ENCODE measurements around the gene PAFAH1B2.
"Not testable (repeated sequence)": the region's sequence is repeated elsewhere in the genome, so short reads cannot be mapped to it uniquely, and the experiment has no call there.

The PAFAH1B2 gene

DNA sequence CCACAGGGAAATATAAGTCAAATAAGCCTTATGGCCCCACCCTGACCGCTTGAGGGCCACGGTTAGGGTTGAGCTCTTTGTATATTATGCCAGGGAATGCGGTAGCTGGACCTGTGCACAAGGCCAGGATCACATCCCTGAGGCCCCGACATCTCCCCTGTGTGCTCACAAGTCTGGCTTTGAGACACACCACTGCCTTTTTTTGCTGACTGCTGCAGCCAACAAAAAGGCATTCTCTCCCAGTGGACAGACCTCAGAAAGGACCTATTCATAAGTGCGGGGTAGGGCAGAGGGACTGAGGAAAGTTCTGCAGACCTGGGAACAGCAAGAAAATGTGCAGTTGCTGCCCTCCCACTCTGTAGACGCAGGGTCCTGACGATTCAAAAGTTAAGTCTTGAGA is 31.0 kb downstream of the PAFAH1B2 start:
- DNase-seq, result no peak

DNA sequence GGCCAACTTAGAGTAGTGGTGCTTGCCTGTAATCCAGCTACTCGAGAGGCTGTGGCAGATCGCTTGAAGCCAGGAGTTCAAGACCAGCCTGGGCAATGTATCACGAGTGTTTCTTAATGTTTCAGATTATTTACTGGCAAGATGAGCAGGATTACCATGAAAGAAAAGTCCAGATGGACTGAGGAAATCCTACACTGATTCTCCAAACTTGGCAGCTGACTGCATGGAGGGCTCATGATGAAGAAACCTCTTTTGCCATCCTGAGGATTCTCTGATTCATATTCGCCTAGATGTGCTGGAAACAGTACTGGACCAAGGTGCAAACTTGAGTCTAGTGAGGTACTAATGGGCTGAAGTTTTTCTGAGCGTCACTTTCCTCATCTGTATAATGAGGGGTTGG is 31.7 kb downstream of the PAFAH1B2 start:
- no peak for DNase-seq

DNA sequence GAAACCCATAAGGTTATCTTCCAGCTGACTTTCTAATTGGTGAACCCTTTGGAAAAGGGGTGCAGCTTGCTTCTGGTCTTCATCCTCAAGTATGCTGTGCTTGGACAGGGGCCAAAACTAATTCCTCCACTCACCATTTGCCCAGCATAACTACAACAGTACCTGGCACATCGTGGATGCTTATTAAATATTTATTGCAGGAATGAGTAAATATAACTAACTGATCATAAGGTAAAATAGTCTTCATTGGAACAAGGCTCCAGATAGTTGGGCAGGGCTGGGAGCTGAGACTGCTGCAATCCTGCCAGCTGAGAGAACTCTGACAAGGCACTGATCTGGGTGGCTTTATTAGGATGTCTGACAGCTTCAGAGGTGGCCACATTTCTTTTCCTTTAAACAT is 32.1 kb downstream of the PAFAH1B2 start:
- DNase-seq, result no peak

GRCh38 chr11:117177534-117178209 is 33.6 kb downstream of the PAFAH1B2 start:
- no peak for DNase-seq

GRCh38 chr11:117178210-117179034 is 34.3 kb downstream of the PAFAH1B2 start, which contains the start of gene SIDT2:
Gene SIDT2 (plus strand): TSS chr11:117178743. CDS start chr11:117179264, 521 bp downstream.
- DNase-seq, result peak; percentile 88

DNA sequence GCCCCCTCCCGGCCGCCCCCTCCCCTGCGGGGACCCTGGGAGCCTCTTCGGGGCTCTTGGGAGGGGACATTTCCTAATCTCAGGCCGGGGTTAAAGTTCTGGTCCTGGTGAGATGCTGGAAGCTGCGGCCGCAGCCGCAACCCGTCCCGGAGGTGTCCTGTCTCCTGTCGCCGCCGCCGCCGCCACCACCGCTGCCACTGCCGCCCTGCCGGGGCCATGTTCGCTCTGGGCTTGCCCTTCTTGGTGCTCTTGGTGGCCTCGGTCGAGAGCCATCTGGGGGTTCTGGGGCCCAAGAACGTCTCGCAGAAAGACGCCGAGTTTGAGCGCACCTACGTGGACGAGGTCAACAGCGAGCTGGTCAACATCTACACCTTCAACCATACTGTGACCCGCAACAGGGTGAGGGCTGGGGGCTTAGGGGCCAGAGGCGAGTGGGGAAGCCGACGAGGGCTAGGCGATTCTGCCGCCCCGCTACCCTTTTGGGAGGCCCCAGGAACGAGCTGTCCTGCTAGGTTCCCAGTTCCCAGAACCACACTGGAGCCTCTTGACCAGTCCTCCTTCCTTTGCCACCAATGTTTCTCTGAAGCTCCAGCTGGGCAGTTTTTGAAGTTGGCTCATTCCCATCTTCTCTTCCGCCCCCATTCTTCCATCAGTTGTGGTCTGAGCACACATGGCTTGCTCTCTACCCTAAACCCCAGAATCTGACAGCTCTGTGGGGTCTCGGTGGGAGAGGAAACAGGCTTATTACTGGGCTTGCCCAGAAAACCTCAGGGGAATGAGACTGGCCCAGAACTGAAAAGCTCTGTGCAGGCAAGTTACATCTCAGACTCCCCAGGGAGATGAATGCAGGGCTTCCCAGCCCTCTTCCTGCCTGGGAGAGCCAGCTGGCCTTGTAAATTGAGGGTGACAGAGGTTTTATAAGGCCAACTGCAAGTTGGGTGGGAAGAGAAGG is 35.2 kb downstream of the PAFAH1B2 start:
- DNase-seq, result peak; percentile 48

GRCh38 chr11:117180020-117180419 is 35.9 kb downstream of the PAFAH1B2 start:
- no peak for DNase-seq

GRCh38 chr11:117180661-117181585 is 36.8 kb downstream of the PAFAH1B2 start:
- peak; percentile 65 for DNase-seq

DNA sequence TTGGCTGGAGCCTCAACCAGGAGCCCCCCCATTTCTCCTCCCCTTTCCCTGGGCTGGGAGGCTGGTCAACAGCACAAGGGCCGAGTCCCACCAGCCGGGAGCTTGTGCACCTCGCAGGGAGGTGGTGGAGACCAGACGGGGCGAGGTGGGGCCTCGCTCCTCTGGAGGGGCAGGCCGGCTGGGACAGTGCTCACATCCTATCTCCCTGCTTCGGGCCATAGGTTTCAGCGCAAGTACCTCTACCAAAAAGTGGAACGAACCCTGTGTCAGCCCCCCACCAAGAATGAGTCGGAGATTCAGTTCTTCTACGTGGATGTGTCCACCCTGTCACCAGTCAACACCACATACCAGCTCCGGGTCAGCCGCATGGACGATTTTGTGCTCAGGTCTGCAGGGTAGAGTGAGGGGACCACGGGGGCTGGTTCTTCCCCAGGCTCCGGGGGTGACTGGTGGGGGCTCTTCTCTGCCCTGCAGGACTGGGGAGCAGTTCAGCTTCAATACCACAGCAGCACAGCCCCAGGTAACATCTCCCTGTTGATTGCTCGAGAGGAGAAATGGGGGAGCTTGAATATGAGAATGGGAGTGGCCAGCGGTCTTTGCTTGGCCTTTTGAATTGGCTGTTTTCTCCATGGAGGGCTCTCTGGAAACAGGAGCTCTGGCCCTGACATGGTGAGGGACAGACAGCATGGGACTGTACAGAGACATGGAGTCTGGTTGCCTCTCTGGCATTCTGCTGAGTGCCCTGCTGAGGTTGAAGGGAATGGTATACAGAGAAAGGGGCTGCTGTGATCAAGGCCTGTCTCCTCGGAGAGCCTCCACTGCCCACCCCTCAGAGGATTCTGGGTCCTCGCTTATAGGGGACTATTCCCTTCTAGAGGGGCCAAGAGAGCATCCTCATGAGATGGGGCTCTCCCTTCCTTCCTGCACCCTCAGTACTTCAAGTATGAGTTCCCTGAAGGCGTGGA is 37.8 kb downstream of the PAFAH1B2 start:
- DNase-seq, result no peak

- no peak for DNase-seq
Measured at GRCh38 chr11:117182551-117182935, 38.5 kb downstream of the PAFAH1B2 start.

GRCh38 chr11:117183178-117183577 is 39.1 kb downstream of the PAFAH1B2 start:
- not testable (repeated sequence) for DNase-seq

GRCh38 chr11:117183724-117184349 is 39.8 kb downstream of the PAFAH1B2 start:
- DNase-seq, result no peak

DNA sequence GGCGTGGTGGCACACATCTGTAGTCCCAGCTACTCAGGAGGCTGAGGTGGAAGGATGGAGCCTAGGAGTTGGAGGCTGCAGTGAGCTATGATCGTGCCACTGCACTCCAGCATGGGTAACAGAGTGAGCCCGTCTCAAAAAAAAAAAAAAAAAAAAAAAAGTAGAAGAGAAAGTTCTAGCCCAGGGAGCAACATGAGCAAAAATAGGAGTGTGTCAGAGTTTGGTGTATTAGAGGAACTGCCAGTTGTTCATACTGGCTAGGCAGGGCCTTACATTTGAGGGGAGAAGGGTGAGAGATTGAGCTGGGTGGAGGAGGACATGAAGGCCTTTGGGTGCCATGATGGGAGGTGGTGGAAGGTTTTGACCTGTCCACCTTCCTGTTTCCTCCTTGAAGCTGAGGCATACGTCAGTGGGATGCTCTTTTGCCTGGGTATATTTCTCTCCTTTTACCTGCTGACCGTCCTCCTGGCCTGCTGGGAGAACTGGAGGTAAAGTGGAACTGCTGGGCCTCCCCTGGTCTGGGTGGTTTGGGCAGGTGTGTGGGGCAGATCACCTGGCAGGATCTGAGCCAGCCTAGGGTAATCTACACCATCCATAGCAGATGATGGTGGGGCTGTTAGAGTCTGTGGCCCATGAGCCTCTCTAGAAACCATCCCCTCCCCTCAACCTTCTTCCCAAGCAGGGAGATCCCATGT is 41.8 kb downstream of the PAFAH1B2 start:
- DNase-seq, result no peak

GRCh38 chr11:117186431-117186761 is 42.3 kb downstream of the PAFAH1B2 start:
- no peak for DNase-seq

DNA sequence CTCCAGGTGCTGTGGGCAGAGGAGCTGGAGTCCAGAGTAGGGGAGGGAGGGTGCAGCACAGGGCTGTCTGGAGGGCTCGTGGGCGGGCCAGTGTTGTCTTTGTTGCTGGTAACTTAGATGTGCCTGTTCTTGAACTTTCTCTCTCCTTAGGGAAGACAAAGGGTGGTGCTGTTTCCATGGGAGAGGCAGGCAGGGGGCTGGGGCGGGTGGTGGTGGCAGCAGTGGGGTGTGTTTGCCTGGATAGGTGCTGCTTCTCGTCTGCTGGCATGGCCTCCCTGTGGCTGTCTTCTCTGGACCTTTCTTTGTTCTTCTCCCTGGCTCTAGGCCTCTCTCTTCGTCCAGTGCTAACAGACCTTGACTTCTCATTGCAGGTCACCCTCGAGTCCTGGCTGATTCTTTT is 42.9 kb downstream of the PAFAH1B2 start:
- DNase-seq, result no peak

DNA sequence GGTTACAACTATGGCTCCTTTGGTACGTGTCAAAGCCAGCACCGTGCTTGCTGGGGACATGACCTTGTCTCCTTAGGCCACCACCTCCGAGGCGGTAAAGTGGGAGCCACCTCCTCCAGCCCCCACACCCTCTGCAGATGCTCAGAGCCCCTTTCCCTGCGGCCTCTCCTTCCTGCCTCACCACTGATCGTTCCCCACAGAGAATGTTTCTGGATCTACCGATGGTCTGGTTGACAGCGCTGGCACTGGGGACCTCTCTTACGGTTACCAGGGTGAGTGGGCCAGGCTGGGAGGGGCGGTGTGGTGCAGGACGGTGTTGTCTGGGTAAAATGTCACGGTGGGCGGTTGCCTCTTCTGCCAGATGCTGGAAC is 43.3 kb downstream of the PAFAH1B2 start:
- no peak for DNase-seq

GRCh38 chr11:117187799-117188481 is 43.9 kb downstream of the PAFAH1B2 start:
- DNase-seq, result no peak

DNA sequence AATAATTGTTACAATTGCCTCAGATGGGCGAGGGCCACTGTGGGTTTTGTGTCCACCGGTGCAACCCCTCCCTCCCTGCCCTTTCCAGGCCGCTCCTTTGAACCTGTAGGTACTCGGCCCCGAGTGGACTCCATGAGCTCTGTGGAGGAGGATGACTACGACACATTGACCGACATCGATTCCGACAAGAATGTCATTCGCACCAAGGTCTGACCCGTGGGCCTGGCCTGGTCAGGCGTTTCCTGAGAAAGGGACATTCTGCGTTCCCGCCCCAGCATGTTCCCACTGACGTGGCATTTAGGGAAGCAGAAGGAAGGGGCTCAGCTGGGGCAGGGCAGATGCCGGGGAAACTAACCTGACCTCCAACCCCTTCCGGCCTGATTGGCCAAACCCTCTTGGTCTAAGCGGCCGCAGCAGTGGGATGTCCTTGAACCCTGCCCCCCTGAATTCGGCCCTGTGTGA is 44.6 kb downstream of the PAFAH1B2 start:
- no peak for DNase-seq

Measured in activated CD4-positive, alpha-beta T cell treated with anti-CD3 and anti-CD28 coated beads, Interleukin-2, amount 50 U/mL, for 1 hour (primary cell).